Esophagus squamous epithelium (tissue), 5 donors: ENCODE data around the gene SEMG2. TPM values are rescaled to one million over a fixed set of nuclear protein-coding genes. Genes with fewer than 3 reads are reported as not detected.

ENCODE experiments used
- DNase-seq: peaks from one replicate; lab custom pipeline; 2025; lab: John Stamatoyannopoulos, UW
- H3K27ac ChIP-seq, 4 donors: fragments of 200-600 bp; sonication (generic); one replicate each; pipeline ENCODE4 v1.5.1; 2016 to 2019; ENCODE audit warnings: mild to moderate bottlenecking in 1 of 4
- H3K27me3 ChIP-seq, 4 donors: fragments of 200-600 bp; sonication (generic); 1 replicate in 3 of 4; 2 replicates in 1 of 4; pipeline versions ENCODE4 v1.5.1 to v1.6.0; 2017 to 2021; ENCODE audit warnings: antibody characterized with exemption in 1 of 4
- H3K36me3 ChIP-seq, 3 donors: fragments of 200-600 bp; sonication (generic); one replicate each; pipeline ENCODE4 v1.5.1; 2016 to 2019
- H3K4me1 ChIP-seq, 3 donors: fragments of 200-600 bp; sonication (generic); one replicate each; pipeline ENCODE4 v1.5.1; 2017 to 2019
- H3K4me3 ChIP-seq, 4 donors: fragments of 200-600 bp; sonication (generic); 1 replicate in 3 of 4; 2 replicates in 1 of 4; pipeline ENCODE4 v1.5.1; 2016 to 2019; ENCODE audit warnings: mild to moderate bottlenecking in 2 of 4, moderate library complexity in 1 of 4
- H3K9me3 ChIP-seq, 3 donors: fragments of 200-600 bp; sonication (generic); one replicate each; pipeline ENCODE4 v1.5.1; 2016 to 2019
- POLR2A ChIP-seq, 4 donors: fragments of 450-650 bp; IDR thresholded peaks; one replicate each; pipeline ENCODE4 v1.6.1; 2017; ENCODE audit warnings: antibody characterized with exemption in 4 of 4, mild to moderate bottlenecking in 4 of 4, moderate library complexity in 3 of 4
- WGBS, 2 donors: methylation state at CpG; one replicate each; pipeline ENCODE4 v1.1.5; 2018; 5-methylcytosine and 5-hydroxymethylcytosine counted together
- intact Hi-C: fragments of 100-400 bp; cut with DNase I; formaldehyde crosslinking; loops from one replicate; pipeline ENCODE4 v1.15.0; 2022
- total RNA-seq, 4 donors: library from RNA; depleted of rRNA; stranded (reverse); fragments of >200 nt; gene quantifications; one replicate each; pipeline ENCODE4 v1.1.0, GENCODE V29; 2016
- TF ChIP-seq, protein P1 (sequence below), 6 experiments: fragments of 450-650 bp in 4 of 6; fragments of 200-600 bp in 2 of 6; sonication (generic) in 2 of 6; IDR thresholded peaks; one replicate each; pipeline ENCODE4 v1.5.1; 2016 to 2019; ENCODE audit warnings: antibody characterized with exemption in 6 of 6, mild to moderate bottlenecking in 4 of 6, moderate library complexity in 4 of 6
- donor health status: DM: yes; HTN: yes; CAD: no.

SEMG2 gene
- total RNA-seq, 4 donors from 2014 or later, result not detected

DNA sequence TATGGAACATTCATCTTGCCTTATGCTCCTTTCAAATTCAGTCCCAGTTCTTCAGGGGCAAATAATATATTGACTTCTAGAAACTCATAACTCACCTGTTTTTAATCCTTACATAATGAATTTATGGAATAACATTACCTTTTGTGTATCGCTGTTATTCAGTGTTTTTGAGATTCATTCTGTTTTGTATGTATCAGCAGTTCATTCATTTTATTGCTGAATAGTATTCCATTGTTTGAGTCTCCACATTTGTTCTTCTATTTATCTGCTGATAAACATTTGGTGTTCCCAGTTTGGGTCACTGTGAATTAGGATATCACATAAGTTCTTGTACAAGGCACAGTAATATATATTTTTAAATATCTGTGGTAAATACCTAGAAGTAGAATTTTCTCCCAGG lies 5.1 kb downstream of the SEMG2 start:
- Histone ChIP-seq H3K27me3 (peaks cover 0 to 89% (median 0%) of the 10 kb centered on the region in 4 donors), H3K36me3 (no peaks in the 10 kb centered on the region), H3K4me1 (no peaks in the 10 kb centered on the region), H3K27ac (no peak overlapping the region), H3K9me3 (no peaks in the 10 kb centered on the region), H3K4me3 (no peak overlapping the region)
- no peak for TF ChIP-seq POLR2A (IDR thresholded peaks at IDR 0.05)
- TF ChIP-seq, protein P1, sequence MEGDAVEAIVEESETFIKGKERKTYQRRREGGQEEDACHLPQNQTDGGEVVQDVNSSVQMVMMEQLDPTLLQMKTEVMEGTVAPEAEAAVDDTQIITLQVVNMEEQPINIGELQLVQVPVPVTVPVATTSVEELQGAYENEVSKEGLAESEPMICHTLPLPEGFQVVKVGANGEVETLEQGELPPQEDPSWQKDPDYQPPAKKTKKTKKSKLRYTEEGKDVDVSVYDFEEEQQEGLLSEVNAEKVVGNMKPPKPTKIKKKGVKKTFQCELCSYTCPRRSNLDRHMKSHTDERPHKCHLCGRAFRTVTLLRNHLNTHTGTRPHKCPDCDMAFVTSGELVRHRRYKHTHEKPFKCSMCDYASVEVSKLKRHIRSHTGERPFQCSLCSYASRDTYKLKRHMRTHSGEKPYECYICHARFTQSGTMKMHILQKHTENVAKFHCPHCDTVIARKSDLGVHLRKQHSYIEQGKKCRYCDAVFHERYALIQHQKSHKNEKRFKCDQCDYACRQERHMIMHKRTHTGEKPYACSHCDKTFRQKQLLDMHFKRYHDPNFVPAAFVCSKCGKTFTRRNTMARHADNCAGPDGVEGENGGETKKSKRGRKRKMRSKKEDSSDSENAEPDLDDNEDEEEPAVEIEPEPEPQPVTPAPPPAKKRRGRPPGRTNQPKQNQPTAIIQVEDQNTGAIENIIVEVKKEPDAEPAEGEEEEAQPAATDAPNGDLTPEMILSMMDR (IDR thresholded peaks at IDR 0.05), result no peak
- DNase-seq, result no peak
- intact Hi-C loops, result no loop called here
- 68 to 84% methylated on average over 1 of the region's 1 CpG for WGBS, 2 donors

GRCh38 chr20:45229264-45230056 lies 8.3 kb downstream of the SEMG2 start:
- TF ChIP-seq POLR2A (IDR thresholded peaks at IDR 0.05), result no peak
- TF ChIP-seq, protein P1 (IDR thresholded peaks at IDR 0.05), result peak in 5 of 6 experiments; percentile 38 to 90 (median 66)
- 57 to 62% methylated on average over 9 to 12 of the region's 18 CpGs for whole genome bisulfite sequencing, 2 donors
- intact Hi-C loops, result no loop called here

GRCh38 chr20:45230631-45231030 lies 9.5 kb downstream of the SEMG2 start:
- 61 to 70% methylated on average over 4 to 9 of the region's 9 CpGs for WGBS, 2 donors
- no peak for TF ChIP-seq POLR2A (IDR thresholded peaks at IDR 0.05)
- TF ChIP-seq, protein P1 (IDR thresholded peaks at IDR 0.05), result no peak
- H3K27me3 ChIP-seq, result peaks cover 0 to 73% (median 0%) of the 10 kb centered on the region in 4 donors
- no peak overlapping the region for H3K27ac ChIP-seq
- no peak overlapping the region for H3K4me3 ChIP-seq
- intact Hi-C loops, result no loop called here
- no peaks in the 10 kb centered on the region for H3K36me3 ChIP-seq
- H3K9me3 ChIP-seq, result peaks cover 0 to 8% (median 7%) of the 10 kb centered on the region in 3 donors
- DNase-seq, result no peak
- H3K4me1 ChIP-seq, result no peaks in the 10 kb centered on the region

More at GRCh38 chr20:45229264-45230056, 8.3 kb downstream of the SEMG2 start:
- H3K4me3 ChIP-seq, result no peak overlapping the region
- H3K9me3 ChIP-seq, result no peaks in the 10 kb centered on the region
- H3K27me3 ChIP-seq, result peaks cover 0 to 73% (median 0%) of the 10 kb centered on the region in 4 donors
- H3K4me1 ChIP-seq, result no peaks in the 10 kb centered on the region
- no peak for DNase-seq
- H3K27ac ChIP-seq, result no peak overlapping the region
- no peaks in the 10 kb centered on the region for H3K36me3 ChIP-seq

DNA sequence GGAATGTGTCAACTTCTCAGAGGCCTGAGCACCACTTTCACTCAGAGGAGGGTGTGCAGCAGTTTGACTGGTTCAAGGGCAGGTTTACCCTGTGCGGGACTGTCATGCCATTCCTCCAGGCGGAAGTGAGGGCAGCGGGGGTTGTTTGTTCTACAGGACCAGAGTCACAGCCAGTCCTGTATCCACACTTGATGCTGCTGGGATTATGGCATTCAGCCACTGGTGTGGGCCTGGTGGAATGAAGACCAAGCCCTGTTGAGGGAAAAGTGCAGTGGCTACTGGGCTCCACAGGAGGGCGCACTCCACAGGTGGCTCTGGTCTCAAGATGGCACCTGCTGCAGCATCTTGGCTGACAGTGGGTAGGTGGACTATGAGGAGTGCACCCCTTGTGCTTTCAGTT lies 14.8 kb downstream of the SEMG2 start:
- no peak for DNase-seq
- 60 to 90% methylated on average over 2 to 4 of the region's 4 CpGs for WGBS, 2 donors
- Histone ChIP-seq H3K4me3 (no peak overlapping the region), H3K36me3 (no peaks in the 10 kb centered on the region), H3K27me3 (peaks cover 0 to 68% (median 0%) of the 10 kb centered on the region in 4 donors), H3K9me3 (peaks cover 0 to 8% (median 7%) of the 10 kb centered on the region in 3 donors), H3K27ac (no peak overlapping the region), H3K4me1 (no peaks in the 10 kb centered on the region)
- no peak for TF ChIP-seq POLR2A (IDR thresholded peaks at IDR 0.05)
- TF ChIP-seq, protein P1 (IDR thresholded peaks at IDR 0.05), result peak in 5 of 6 experiments; percentile 38 to 71 (median 42)
- intact Hi-C loops, result no loop called here

DNA sequence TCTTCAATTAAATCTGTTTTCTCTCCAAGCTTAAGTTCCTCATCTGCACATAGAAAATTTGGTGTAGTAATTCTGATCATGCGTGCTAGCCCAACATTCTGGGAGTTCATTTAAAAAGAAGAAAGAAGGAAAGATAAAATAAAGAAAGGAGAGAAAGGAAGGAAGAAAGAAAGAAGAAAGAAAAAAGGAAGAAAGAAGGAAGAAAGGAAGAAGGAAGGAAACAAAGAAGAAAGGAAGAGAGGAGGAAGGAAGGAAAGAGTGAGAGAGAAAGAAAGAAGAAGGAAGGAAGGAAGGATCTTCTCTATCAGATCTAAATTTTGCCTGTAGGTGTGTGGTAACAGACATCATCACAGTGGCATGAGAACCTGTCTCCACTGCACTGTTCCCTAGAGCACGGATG lies 17.0 kb downstream of the SEMG2 start:
- TF ChIP-seq, protein P1 (IDR thresholded peaks at IDR 0.05), result no peak
- no peak for TF ChIP-seq POLR2A (IDR thresholded peaks at IDR 0.05)
- Histone ChIP-seq H3K9me3 (peaks cover 0 to 8% (median 7%) of the 10 kb centered on the region in 3 donors), H3K4me3 (no peak overlapping the region), H3K27me3 (peaks cover 0 to 71% (median 0%) of the 10 kb centered on the region in 4 donors), H3K27ac (no peak overlapping the region), H3K4me1 (no peaks in the 10 kb centered on the region), H3K36me3 (no peaks in the 10 kb centered on the region)
- intact Hi-C loops, result no loop called here
- 74 to 77% methylated on average over 1 to 2 of the region's 2 CpGs for WGBS, 2 donors
- DNase-seq, result no peak
